CD4-positive, alpha-beta memory T cell (primary cell): ENCODE measurements around the gene BORCS6. TPM values are rescaled to one million over a fixed set of nuclear protein-coding genes. Genes with fewer than 3 reads are reported as not detected.

Experiments
- CTCF ChIA-PET: fragments of 350-600 bp; sonication (Branson Sonifier 250); formaldehyde crosslinking; loops from one replicate; lab custom pipeline; 2021; ENCODE audit warnings: inconsistent platforms; ENCODE audit not compliant: partially characterized antibody; lab: Charles Lee
- POLR2A ChIA-PET: fragments of 350-600 bp; sonication (Branson Sonifier 250); formaldehyde crosslinking; loops from one replicate; lab custom pipeline; 2021; ENCODE audit not compliant: partially characterized antibody; lab: Charles Lee
- DNase-seq, 5 donors: peaks; one replicate each; pipeline versions ENCODE4 v3.0.0 to v3.0.0-alpha.2; 2020 to 2022; ENCODE audit warnings: mixed read lengths in 1 of 5
- H3K27ac ChIP-seq: one replicate; pipeline ENCODE4 v1.7.0; 2013; ENCODE audit warnings: low read depth, low read length
- H3K27me3 ChIP-seq: 2 replicates; pipeline ENCODE4 v1.7.0; 2013; ENCODE audit warnings: mild to moderate bottlenecking, low read length, moderate library complexity; ENCODE audit not compliant: insufficient read depth
- H3K36me3 ChIP-seq: 2 replicates; pipeline ENCODE4 v1.7.0; 2013; ENCODE audit warnings: mild to moderate bottlenecking, low read length, moderate library complexity; ENCODE audit not compliant: insufficient read depth
- H3K4me1 ChIP-seq: 2 replicates; pipeline ENCODE4 v1.7.0; 2013; ENCODE audit warnings: mild to moderate bottlenecking, low read length, moderate library complexity; ENCODE audit not compliant: insufficient read depth
- H3K4me3 ChIP-seq, 2 donors: one replicate each; pipeline ENCODE4 v1.7.0; 2013; ENCODE audit warnings: low read length in 2 of 2, mild to moderate bottlenecking in 1 of 2
- H3K9me3 ChIP-seq, 2 donors: one replicate each; pipeline ENCODE4 v1.7.0; 2013; ENCODE audit warnings: low read length in 2 of 2, control low read depth in 1 of 2; ENCODE audit not compliant: control insufficient read depth in 1 of 2
- H3K27ac Mint-ChIP-seq, 7 donors: one replicate each; pipeline ENCODE4 v1.8.0; 2020 to 2021; ENCODE audit warnings: mixed read lengths in 7 of 7, mild to moderate bottlenecking in 6 of 7, inconsistent platforms in 3 of 7, moderate library complexity in 3 of 7
- H3K27me3 Mint-ChIP-seq, 2 donors: one replicate each; pipeline ENCODE4 v1.8.0; 2020 to 2021; ENCODE audit warnings: mixed read lengths in 2 of 2
- H3K36me3 Mint-ChIP-seq, 2 donors: one replicate each; pipeline ENCODE4 v1.8.0; 2020 to 2021; ENCODE audit warnings: mixed read lengths in 2 of 2, inconsistent platforms in 1 of 2, mild to moderate bottlenecking in 1 of 2
- H3K4me1 Mint-ChIP-seq, 4 donors: one replicate each; pipeline ENCODE4 v1.8.0; 2020 to 2021; ENCODE audit warnings: mixed read lengths in 4 of 4, mild to moderate bottlenecking in 1 of 4
- H3K4me3 Mint-ChIP-seq, 8 donors: one replicate each; pipeline ENCODE4 v1.8.0; 2020 to 2021; ENCODE audit warnings: mixed read lengths in 8 of 8, mild to moderate bottlenecking in 7 of 8, moderate library complexity in 6 of 8, inconsistent platforms in 3 of 8
- H3K9me3 Mint-ChIP-seq, 8 donors: one replicate each; pipeline ENCODE4 v1.8.0; 2020 to 2021; ENCODE audit warnings: mixed read lengths in 8 of 8, mild to moderate bottlenecking in 5 of 8, inconsistent platforms in 3 of 8, moderate library complexity in 1 of 8
- intact Hi-C: fragments of 100-400 bp; cut with micrococcal nuclease; formaldehyde crosslinking; loops from one replicate; pipeline ENCODE4 v1.15.1; 2023
- polyA plus RNA-seq, 2 donors: library from polyadenylated mRNA; unstranded; fragments of 300-500 nt; fragmentation: Illumina TruSeq; gene quantifications; one replicate each; pipeline ENCODE4 v1.2.3, GENCODE V29; 2021
- total RNA-seq, 2 experiments: library from RNA; stranded (reverse); gene quantifications; one replicate each; pipeline ENCODE4 v1.2.3, GENCODE V29; 2021

BORCS6 gene
- total and polyA plus RNA-seq, 4 experiments from 2014 or later = 13.3 to 21.9 (median 19.3) TPM

DNA sequence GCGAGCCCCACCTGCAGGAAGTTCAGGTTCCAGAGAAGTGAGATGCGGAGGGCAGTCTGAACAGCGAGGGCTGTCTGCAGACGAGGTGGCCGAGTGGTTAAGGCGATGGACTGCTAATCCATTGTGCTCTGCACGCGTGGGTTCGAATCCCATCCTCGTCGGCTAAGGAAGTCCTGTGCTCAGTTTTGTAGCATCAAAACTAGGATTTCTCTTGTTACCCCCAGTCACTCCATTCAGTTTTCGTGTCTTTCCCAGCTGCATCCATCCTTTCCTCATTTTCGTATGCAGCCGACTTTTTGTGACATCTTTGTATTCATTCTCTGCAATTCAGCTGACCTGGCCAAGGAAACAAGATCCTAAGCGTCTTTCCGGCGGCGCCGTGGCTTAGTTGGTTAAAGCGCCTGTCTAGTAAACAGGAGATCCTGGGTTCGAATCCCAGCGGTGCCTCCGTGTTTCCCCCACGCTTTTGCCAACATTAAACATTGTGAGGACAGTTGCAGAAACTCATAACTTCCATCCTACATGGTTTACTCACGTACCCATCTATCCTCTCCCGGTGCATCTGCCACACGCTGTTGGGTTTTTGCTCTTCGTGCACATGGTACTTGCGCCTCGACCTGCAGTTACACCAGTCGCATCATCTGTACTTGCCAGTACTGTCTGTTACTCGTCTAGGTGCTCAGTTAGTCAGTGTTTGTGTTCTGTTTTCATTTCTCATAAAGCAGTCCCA lies 3.0 kb downstream of the BORCS6 start:
- H3K9me3 ChIP-seq = no peaks in the 10 kb centered on the region
- H3K27ac Mint-ChIP-seq = no peak overlapping the region
- H3K9me3 Mint-ChIP-seq = no peaks in the 10 kb centered on the region
- no peaks in the 10 kb centered on the region for H3K27me3 Mint-ChIP-seq
- no peak overlapping the region for H3K4me3 Mint-ChIP-seq
- peaks cover 30% of the 10 kb centered on the region for H3K4me1 ChIP-seq
- ChIA-PET CTCF (interaction anchor here (0.6 to 5.9 kb wide), 17 partner anchors 11 to 114 kb away, joined by 3 to 72 read pairs (median 4); partner anchors contain the start of genes ALOXE3, CTC1 and HES7), POLR2A (interaction anchor here (0.7 to 26.2 kb wide), 17 partner anchors 10 to 330 kb away, joined by 3 to 1074 read pairs (median 48); partner anchors contain the start of genes ALOXE3, AURKB, CTC1 and HES7)
- H3K36me3 Mint-ChIP-seq = peaks cover 0 to 4% of the 10 kb centered on the region in 2 donors
- H3K36me3 ChIP-seq = no peaks in the 10 kb centered on the region
- intact Hi-C loops = loop anchor here (1.0 to 2.0 kb wide), 10 partner anchors 11 to 196 kb away; partner anchors contain the start of genes AURKB, RPL26 and TMEM107
- peaks cover 16 to 26% (median 17%) of the 10 kb centered on the region in 4 donors for H3K4me1 Mint-ChIP-seq
- H3K4me3 ChIP-seq = peak overlapping the region; percentile 90 to 100
- H3K27me3 ChIP-seq = no peaks in the 10 kb centered on the region
- H3K27ac ChIP-seq = peak overlapping the region; percentile 82
- peak; percentile 90 to 92 (median 91) for DNase-seq

DNA sequence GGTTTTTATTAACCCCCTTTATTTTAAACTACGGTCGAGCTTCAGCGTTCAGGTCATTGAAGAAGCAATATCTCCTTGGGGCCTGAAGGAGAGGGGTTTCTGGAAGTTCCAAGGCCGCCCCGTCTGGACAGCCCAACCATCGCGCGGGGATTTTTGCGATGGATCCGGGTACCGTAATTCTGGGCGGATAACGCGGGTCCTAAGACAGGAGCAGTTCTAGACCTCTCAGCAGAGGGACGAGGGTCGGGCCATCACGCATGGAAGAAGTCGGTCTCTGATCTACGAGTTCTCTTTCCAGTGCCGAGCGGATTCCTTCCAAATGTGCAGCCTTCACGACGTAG lies 3.6 kb downstream of the BORCS6 start:
- ChIA-PET POLR2A (interaction anchor here (0.7 to 26.2 kb wide), 17 partner anchors 10 to 114 kb away, joined by 3 to 1074 read pairs (median 48); partner anchors contain the start of genes ALOXE3, AURKB, CTC1 and HES7), CTCF (interaction anchor here (0.8 to 5.9 kb wide), 13 partner anchors 22 to 114 kb away, joined by 3 to 72 read pairs (median 11); partner anchors contain the start of genes ALOXE3, AURKB and HES7)
- H3K9me3 Mint-ChIP-seq = no peaks in the 10 kb centered on the region
- H3K4me3 Mint-ChIP-seq = no peak overlapping the region
- peak overlapping the region; percentile 90 to 100 for H3K4me3 ChIP-seq
- H3K36me3 Mint-ChIP-seq = peaks cover 0 to 4% of the 10 kb centered on the region in 2 donors
- no peaks in the 10 kb centered on the region for H3K27me3 ChIP-seq
- H3K27ac Mint-ChIP-seq = no peak overlapping the region
- H3K4me1 ChIP-seq = peaks cover 24% of the 10 kb centered on the region
- no peaks in the 10 kb centered on the region for H3K27me3 Mint-ChIP-seq
- no peaks in the 10 kb centered on the region for H3K36me3 ChIP-seq
- DNase-seq = no peak
- H3K9me3 ChIP-seq = no peaks in the 10 kb centered on the region
- intact Hi-C loops = loop anchor here (1.0 to 2.0 kb wide), 5 partner anchors 10 to 196 kb away; partner anchors contain the start of genes RPL26 and TMEM107
- H3K4me1 Mint-ChIP-seq = peaks cover 17 to 29% (median 17%) of the 10 kb centered on the region in 4 donors
- peak overlapping the region; percentile 82 for H3K27ac ChIP-seq

DNA sequence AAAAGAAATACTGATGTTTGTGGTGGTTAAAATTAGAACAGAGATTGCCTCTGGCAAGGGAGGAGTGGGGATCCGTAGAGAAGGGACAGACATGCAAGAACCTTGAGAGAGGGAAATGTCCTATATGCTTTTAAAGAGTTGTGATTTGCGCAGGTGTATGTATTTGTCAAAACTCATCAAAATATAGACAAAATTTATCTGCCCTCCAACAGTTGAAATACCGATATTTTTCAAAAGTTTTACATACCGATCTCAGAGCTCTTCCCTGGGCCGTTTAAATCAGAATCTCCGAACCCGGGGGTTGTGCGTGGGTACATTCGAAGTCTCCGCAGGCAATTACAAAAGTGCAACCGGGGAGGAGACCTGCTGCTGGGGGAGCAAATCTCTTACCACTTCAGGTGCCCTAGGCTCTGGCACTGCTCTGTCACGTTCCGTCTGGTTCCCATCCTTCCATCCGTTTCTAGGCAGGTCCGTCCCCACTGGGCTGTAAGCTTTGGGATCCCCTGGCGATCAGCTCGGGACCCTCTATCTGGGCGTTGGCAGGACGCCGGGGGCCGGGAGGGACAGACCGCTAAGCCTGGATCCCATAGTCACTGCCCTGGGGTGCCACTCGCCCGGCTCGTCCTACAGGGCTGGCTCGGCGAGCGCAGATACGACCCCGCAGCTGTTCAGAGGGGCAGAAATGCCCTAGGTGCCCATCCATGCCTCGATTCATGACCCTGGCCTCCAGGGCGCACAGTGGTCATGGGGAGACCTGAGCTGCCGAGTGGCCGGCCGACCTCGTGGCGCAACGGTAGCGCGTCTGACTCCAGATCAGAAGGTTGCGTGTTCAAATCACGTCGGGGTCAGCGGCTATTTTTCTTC lies 4.2 kb downstream of the BORCS6 start:
- intact Hi-C loops = loop anchor here (1.0 to 2.0 kb wide), 5 partner anchors 10 to 197 kb away; partner anchors contain the start of genes RPL26 and TMEM107
- Histone ChIP-seq H3K27me3 (no peaks in the 10 kb centered on the region), H3K36me3 (no peaks in the 10 kb centered on the region), H3K4me3 (peak overlapping the region; percentile 90 to 100), H3K9me3 (no peaks in the 10 kb centered on the region), H3K27ac (peak overlapping the region; percentile 82), H3K4me1 (peaks cover 22% of the 10 kb centered on the region)
- Mint-ChIP-seq H3K4me3 (no peak overlapping the region), H3K36me3 (peaks cover 0 to 4% of the 10 kb centered on the region in 2 donors), H3K9me3 (no peaks in the 10 kb centered on the region), H3K27ac (no peak overlapping the region), H3K27me3 (no peaks in the 10 kb centered on the region), H3K4me1 (peaks cover 14 to 26% (median 16%) of the 10 kb centered on the region in 4 donors)
- ChIA-PET CTCF (interaction anchor here (0.8 to 5.9 kb wide), 17 partner anchors 9 to 115 kb away, joined by 3 to 72 read pairs (median 6); partner anchors contain the start of genes ALOXE3, AURKB and HES7), POLR2A (interaction anchor here (0.7 to 26.2 kb wide), 17 partner anchors 9 to 114 kb away, joined by 3 to 1074 read pairs (median 48); partner anchors contain the start of genes ALOXE3, AURKB, CTC1 and HES7)
- peak; percentile 84 to 91 (median 85) for DNase-seq

DNA sequence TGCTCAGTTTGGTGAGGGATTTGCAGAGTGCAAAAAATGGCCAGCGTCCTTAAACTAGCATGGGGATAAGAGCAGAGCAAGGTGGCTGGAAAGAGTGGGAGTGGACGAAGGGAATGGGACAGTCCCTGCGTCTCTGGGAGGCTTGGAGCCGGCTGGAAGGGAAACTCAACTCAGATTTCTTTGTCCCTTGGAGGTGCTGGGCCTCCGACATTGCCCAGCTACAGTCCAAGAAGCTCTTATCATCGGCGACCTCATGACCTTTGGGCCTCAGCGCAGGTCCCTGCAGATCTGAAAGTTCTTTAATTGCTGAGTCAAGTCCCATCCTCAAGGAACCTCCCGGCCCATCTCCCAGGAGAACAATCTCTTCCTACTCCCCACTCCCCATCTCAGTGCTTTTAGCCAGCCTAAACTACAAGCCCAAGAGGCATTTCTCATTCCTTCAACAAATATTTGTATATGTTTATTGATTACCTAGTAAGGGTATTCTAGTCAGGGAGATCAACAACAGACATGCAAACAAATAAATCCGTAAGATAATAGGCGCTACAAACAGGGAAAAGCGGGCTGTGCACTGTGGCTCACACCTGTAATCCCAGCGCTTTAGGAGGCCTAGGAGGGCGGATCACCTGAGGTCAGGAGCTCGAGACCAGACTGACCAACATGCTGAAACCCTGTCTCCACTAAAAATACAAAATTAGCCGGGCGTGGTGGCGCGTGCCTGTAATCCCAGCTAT lies 12.8 kb downstream of the BORCS6 start:
- peaks cover 0 to 3% (median 0%) of the 10 kb centered on the region in 8 donors for H3K9me3 Mint-ChIP-seq
- ChIA-PET CTCF (interaction anchor here (0.8 to 2.3 kb wide), 5 partner anchors 8 to 123 kb away, joined by 3 to 7 read pairs (median 5); no protein-coding TSS in a partner anchor), POLR2A (interaction anchor here (1.1 to 26.2 kb wide), 9 partner anchors 9 to 71 kb away, joined by 4 to 1074 read pairs (median 10); partner anchors contain the start of genes ALOXE3, BORCS6, CTC1 and PER1)
- H3K27ac ChIP-seq = peak overlapping the region; percentile 73
- H3K4me3 ChIP-seq = peak overlapping the region; percentile 17 to 63
- no peaks in the 10 kb centered on the region for H3K36me3 ChIP-seq
- H3K4me1 Mint-ChIP-seq = peaks cover 35 to 49% (median 44%) of the 10 kb centered on the region in 4 donors
- DNase-seq = no peak
- H3K27me3 ChIP-seq = no peaks in the 10 kb centered on the region
- intact Hi-C loops = loop anchor here (1.0 kb wide), 2 partner anchors 9 to 21 kb away; no protein-coding TSS in a partner anchor
- H3K27me3 Mint-ChIP-seq = no peaks in the 10 kb centered on the region
- peak overlapping the region in 6 of 7 donors; percentile 98 to 100 (median 98) for H3K27ac Mint-ChIP-seq
- H3K9me3 ChIP-seq = no peaks in the 10 kb centered on the region
- H3K4me1 ChIP-seq = peaks cover 45% of the 10 kb centered on the region
- peak overlapping the region; percentile 57 to 95 (median 92) for H3K4me3 Mint-ChIP-seq
- H3K36me3 Mint-ChIP-seq = peaks cover 0 to 5% of the 10 kb centered on the region in 2 donors

DNA sequence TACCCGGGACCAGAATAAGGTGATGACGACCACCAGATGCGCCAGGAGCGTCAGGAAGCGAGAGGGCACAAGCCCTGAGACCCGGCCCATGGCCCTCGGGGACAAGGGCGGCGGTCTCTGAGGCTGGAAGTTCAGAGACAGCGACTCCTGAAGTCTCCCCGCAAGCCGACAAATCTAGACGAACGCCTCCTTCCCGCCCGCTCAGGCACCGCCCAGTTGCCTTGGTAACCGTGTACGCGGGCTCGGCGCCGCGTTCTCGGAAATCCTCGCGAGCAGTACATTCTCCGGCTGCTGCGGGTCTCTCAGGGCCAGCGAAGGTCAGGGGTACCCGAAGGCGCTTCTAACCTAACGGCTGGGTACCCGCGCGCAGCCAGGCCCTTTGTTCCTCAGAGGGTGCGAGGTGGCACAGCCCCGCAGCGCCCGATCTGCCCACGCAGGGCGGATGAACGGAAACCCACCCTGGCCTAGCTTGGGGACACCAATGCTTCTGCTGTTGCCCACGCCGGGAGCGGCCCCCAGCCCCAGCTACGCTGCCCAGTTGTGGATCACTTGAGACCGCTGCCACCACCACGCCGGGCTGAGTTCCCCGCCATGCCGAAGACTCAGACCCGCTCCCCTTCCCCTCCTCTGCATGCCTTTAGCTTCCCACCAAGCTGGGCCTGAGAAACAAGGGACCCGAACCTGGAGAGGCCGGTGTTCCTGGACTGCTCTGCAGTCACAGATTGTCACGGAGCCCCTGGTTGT lies 13.6 kb downstream of the BORCS6 start, which contains the start of gene TMEM107:
Gene TMEM107, minus strand, starts transcription at position 184 of the 744 bp plus-strand sequence. Its CDS starts 94 bp downstream, at position 90.
- ChIA-PET POLR2A (interaction anchor here (1.1 to 26.2 kb wide), 10 partner anchors 10 to 71 kb away, joined by 3 to 1074 read pairs (median 8); partner anchors contain the start of genes ALOXE3, BORCS6, CTC1 and PER1), CTCF (interaction anchor here (0.8 to 2.3 kb wide), 6 partner anchors 9 to 124 kb away, joined by 3 to 7 read pairs (median 4); no protein-coding TSS in a partner anchor)
- Histone ChIP-seq H3K36me3 (no peaks in the 10 kb centered on the region), H3K27me3 (no peaks in the 10 kb centered on the region), H3K9me3 (no peaks in the 10 kb centered on the region), H3K27ac (peak within 1 kb of the TSS; percentile 73), H3K4me1 (peaks cover 45% of the 10 kb centered on the region), H3K4me3 (peak within 1 kb of the TSS; percentile 63 to 90)
- Mint-ChIP-seq H3K27me3 (no peaks in the 10 kb centered on the region), H3K4me3 (peak within 1 kb of the TSS; percentile 84 to 96 (median 92)), H3K27ac (peak within 1 kb of the TSS; percentile 98 to 100 (median 98)), H3K9me3 (peaks cover 0 to 3% (median 0%) of the 10 kb centered on the region in 8 donors), H3K36me3 (peaks cover 0 to 5% of the 10 kb centered on the region in 2 donors), H3K4me1 (peaks cover 33 to 57% (median 42%) of the 10 kb centered on the region in 4 donors)
- intact Hi-C loops = loop anchor here (1.0 kb wide), 2 partner anchors 10 to 20 kb away; no protein-coding TSS in a partner anchor
- DNase-seq = peak; percentile 85 to 90 (median 86)
